HG02981 (cell line): ENCODE results near the gene FREM3.
"Not testable (repeated sequence)": the region's sequence is repeated elsewhere in the genome, so short reads cannot be mapped to it uniquely, and the experiment has no call there.

Experiments used
- ATAC-seq: cut with Tn5 transposase; IDR thresholded peaks from one replicate; pipeline ENCODE4 v1.9.1; 2021; ENCODE audit warnings: mild to moderate bottlenecking, moderate library complexity; ENCODE audit not compliant: unreplicated experiment

FREM3 gene

DNA sequence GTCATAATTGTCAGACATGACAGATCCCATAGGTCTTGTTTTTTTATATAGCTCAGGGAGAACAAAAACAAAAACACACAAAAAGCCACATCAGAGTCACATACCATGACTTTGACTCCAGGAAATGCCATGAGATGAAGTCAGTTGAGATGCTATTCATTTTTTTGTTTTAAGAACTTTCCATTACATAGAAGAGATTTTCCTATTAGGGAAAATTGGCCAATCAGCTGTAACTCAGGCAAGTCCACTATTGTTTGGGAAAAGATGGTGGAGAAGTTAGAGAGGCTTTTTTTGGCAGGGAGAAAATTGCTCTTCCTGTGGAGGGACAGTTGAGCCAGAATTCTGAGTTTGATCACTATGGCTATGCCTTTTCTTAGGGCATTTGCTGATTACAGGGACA lies 114.4 kb downstream of the FREM3 start:
- no peak for ATAC-seq

DNA sequence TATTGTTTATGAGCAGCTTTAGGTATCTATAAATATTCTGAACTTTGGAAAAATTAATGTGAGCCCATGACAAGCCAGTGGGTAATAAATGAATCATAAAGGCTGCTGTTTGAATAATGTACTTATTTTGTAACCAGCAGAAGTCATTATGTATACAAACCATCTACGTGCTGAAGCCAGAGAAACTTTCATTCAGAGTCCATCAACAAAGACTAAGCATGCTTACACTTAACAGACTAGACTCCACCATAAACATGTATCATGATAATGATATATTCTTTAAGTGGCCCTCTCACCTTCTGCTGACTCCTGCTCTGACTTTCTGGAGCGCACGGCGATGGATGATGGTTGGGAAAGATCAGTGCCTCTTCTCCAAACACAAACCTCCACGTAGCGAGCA lies 114.9 kb downstream of the FREM3 start:
- ATAC-seq, result no peak

DNA sequence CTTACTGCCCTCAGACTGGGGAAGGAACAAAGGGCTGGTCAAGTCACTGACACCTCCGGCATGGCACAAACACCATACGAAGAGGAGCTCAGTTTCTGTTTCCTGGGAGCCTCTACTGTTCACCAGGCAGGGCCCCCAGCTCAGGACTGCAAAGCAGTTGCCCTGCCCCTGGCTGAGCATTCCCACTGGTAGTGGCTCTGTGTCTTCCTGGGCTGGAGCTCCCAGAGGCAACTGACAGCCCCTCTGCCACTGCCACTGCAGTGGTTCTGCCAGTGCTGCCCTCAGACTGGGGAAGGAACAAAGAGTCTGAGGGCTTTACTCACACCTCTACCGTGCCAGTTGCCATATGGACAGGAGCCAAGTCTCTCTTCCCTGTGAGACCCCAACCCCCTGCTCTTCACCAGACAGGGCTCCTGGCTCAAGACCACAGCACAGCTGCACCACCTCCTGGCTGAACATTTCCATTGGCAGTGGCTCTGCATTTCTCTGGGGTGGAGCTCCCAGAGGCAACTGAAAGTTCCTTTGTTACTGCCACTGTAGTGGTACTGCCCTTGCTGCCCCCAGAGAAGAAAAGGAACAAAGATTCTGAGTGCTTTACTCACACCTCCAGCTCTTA lies 119.0 kb downstream of the FREM3 start:
- no peak for ATAC-seq

DNA sequence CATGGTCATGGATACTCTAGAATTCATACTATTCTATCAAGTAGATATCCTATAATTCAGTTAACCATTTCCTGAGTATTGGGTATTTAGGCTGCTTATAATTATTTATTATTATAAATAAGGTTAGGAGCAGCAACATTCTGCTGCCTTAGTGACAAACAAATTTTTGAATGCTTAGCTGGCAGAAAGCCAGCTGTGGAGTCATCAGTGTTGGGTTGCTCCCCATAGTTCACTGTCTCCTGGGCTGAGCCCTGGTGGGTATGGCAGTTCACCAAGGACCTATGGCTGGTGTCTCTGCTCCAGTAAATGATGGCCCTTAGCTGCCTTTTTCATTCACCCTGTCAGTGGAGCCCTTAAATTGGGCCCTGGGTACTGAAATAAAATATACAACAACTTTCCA lies 125.1 kb downstream of the FREM3 start:
- ATAC-seq, result no peak

DNA sequence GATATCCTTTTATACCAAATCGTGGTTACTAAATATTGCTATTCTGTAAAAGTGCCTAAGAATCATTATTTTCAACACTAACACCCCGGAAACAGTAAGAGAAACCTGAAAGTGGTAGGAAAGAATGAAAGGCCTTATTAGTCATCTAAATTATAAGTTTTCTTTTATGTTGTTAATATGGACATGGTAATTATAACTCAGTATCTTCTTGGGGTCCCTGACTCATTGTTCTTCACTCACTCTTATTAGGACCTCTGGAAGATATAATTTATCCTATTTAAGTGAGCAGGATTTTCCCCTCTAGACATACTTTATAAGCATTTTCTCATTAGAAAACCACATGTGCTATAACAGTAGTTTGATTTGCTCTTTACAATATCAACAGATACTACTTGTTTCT lies 136.0 kb downstream of the FREM3 start:
- no peak for ATAC-seq

DNA sequence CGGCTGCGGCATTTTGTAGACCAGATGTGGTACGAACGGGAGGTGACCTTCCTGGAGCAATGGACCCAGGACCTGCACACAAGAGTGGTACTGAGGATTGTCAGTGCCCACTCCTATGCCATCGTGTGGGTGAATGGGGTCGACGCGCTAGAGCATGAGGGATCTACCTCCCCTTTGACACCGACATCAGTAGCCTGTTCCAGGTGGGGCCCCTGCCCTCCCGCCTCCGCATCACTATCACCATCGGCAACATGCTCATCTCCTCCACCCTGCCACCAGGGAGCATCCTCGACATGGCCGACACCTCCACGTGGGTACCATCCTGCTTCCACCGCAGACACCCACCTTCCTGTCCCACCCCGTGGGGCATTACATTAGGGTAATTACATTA lies 140.7 kb downstream of the FREM3 start:
- no peak for ATAC-seq

DNA sequence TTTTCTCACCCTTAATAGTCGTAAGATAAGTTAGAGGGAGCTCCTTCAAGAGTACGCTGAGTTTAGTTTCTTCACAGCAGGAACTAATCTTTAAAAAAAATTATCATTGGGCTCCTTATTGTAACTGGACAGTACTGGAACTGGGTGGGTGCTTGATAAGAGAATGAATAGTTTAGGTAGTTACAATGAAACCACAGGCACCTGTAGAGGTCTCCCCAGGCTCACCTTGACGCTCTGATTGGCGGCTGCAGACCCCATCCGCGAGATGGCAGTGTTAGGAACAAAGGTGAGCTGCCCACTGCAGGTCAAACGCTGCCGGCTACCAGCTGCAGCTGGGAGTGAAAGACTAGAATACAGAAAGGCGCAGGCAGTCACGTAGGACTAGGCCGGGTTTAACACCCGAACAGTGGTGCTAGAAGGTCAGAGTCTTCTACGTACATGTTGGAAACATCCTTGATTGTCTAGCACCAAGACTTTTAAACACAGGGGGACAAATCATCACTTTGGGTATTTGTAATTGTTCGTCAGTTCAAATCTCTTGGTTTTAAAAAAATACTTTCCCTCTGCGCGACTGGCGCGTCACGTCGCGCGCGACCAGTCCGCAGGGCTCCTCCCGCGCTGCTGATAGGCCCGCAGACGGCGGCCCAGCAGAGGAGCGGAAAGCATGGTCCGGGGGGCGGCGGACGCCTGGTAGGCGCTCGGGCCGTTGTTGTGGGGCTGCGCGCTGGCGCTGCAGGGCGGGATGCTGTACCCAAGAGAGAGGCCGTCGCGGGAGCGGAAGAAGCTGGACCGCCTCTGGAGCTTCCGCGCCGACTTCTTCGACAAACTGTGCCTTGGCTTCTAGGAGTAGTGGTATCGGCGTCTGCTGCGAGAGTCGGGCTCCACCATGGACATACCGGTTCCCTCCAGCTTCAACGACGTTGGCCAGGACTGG lies 141.4 kb downstream of the FREM3 start:
- peak; percentile 78 for ATAC-seq

DNA sequence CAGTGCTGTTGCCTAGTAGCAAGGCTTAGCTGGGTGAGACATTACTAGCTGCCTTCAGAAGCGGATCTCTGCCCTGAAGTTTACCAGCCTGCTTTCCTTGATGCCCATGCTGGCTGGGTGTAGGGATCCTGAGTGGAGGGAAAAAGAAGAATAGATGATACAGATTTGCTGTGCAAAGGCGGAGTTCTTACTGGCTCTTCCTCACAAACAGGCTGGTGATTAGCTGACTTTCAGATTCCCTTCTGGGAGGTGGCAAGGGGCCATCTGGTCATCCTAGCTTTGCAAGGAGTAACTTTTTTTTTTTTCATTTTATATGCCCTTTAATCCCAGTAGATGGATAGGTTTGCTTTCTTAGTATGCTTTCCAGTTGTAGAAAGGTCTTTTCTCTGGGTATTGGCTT lies 142.2 kb downstream of the FREM3 start:
- no peak for ATAC-seq

DNA sequence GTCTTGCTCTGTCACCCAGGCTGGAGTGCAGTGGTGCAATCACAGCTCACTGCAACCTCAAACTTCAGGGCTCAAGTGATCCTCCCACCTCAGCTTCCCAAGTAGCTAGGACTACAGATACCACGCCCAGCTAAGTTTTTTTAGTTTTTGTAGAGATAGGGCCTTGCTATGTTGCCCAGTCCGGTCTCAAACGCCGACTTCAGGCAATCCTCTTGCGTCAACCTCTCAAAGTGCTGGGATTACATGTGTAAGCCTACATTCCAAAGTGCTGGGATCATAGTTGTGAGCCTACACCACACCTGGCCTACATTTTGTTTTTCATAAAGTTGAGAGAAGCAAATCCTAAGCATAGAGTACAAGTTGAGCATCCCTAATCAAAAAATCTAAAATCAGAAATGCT lies 144.8 kb downstream of the FREM3 start:
- ATAC-seq, result no peak

DNA sequence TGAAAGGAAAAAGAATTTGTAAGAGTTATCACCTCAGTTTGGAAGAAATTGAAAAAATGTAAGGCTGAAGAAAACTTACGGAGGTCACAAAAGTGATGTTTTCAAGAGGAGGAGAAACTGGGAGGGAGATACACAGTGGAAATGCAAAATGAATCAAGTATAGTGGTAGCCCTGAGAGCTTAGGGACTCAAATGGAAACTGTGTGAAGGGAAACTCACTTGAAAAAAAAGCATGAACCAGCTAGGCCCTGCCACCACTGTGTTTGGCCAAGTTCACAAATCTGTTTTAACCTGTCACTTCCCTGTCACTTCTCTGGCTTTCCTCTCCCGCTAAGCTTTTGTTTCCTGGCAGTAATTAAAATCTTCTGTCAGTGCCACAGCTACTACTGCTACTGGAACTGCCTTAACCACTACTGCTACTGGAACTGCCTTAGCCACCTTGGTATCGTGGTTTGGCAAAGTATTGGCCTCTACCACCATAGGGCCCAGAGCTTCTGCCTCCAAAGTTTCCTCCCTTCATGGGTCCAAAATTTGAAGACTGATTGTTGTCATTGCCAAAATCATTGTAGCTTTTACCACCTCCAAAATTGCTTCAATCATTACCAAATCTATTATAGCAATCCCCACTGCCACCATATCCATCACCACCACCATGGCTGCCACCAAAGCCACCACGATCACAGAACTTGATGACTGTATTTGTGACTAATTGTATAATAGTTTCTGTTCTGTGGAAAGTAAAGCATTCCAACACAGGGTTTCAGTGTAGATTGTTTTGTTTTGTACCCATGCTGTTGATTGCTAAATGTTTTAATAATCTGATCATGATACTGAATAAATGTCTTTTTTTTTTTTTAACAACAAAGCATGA lies 145.5 kb downstream of the FREM3 start:
- ATAC-seq, result peak; percentile 60

DNA sequence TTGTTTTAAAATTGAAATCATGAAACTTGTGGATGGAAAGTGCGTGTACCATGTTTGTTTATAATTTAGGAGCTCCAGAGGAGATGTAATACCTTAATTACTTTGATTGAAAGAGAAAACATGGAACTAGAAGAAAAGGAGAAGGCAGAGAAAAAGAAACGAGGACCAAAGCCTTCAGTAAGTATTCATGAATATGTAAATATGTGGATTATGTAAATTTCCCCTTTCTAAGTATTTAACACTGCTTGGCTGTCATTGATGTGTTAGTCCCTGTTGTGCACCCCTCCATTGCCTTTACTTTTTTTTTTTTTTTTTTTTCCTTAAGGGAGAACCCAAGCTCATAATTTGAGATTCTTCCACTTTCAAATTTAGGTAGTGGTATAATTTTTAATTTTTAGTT lies 150.5 kb downstream of the FREM3 start:
- ATAC-seq, result no peak

DNA sequence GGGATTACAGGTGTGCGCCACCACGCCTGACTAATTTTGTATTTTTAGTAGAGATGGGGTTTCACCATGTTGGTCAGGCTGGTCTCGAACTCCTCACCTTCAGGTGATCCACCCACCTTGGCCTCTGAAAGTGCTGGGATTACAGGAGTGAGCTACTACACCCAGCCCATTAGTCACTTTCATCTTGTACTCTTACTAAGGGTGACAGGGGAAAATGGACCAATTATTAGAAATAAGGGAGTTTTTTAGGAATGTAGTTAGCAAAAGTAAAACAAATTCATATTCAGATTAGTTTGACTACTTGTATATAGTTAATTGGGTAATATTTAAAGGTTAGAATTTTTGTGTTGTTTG lies 160.8 kb downstream of the FREM3 start:
- ATAC-seq, result no peak

DNA sequence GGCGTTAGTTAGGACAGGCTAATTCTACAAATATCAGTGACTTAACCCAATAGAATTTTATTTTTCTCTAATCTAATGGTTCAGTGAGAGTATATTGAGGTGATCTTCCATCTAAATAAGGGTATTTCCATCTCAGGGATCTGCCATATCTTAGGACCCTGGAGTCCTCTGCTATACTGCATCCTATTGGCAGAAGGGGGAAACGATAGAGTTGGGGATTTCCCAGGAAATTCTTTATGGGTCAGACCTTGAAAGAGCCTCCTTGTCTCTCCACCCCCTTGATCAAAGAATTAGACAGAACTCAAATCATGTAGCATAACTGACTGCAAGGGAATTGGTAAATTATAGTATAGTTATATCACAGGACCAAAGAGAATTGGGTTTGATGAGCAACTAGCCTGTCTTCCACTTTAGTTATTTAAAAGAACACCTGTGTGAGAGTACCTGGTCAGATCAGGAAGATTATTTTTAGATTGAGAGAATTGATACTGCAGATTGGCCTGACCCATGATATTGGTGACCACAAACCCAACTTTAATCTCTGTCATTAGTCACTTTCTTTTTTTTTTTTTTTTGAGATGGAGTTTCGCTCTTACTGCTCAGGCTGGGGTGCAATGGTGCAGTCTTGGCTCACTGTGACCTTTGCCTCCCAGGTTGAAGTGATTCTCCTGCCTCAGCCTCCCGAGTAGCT lies 161.4 kb downstream of the FREM3 start:
- ATAC-seq, result no peak

DNA sequence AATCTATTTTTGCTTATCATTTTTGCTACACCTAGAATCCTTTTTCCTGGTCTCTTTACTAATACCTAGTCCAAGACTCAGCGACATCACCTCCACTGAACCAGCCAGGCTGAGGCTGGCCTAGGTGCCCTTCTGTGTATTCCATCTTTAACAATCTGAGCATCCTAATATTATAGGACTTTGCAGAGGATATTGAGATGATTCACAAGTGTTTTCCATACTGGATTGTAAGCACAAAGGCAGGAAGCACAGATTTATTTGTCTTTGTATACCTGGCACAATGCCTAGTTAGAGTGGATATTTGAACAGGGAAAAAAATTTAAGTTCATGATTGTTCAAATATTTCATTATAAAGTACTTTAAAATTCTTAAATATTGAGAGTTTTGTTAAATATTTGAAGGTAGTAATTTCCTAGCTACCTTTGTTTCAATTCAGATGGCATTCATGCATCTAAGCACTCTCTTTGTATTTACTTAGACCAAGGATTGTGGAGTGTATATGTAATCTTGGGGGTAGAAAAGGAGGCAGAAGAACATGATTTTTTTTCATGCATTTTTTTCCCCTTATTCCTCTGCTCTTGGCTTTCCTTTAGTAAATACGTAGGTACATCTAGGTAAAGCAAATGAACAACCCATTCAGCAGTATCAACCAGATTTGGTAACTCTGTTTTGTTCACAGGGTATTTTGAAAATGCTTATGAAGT lies 168.5 kb downstream of the FREM3 start:
- no peak for ATAC-seq

DNA sequence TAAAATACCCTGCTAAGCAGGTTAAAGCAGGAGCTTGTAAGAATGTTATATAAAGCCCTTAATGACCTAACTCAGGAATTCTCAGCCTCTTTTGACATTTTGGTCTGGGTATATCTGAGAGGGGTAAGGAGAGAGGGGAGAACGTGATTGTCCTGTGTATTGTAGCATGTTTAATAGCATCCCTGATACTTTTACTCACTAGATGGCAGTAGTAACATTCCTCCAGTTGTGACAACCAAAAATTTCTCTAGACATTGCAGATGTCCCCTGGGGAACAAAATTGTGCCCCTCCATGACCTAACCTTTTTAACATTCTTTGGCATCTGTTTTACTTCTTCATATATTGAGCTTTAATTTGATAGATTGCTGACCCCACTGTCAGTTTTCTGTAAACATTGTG lies 169.1 kb downstream of the FREM3 start:
- ATAC-seq, result no peak

DNA sequence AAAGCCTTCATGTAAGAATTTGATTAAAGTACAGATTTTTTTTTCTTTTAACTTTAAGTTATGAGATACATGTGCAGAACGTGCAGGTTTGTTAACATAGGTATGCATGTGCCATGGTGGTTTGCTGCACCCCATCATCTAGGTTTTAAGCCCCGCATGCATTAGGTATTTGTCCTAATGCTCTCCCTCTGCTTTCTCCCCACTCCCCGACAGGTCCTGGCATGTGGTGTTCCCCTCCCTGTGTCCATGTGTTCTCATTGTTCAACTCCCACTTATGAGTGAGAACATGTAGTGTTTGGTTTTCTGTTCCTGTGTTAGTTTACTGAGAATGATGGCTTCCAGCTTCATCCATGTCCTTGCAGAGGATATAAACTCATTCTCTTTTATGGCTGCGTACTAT lies 172.4 kb downstream of the FREM3 start:
- ATAC-seq, result not testable (repeated sequence)
